Upper lobe of left lung (tissue), 4 donors: Measurements from ENCODE around the gene TAB3.

Source experiments
- CTCF ChIP-seq, 6 experiments: fragments of 450-650 bp in 4 of 6; fragments of 200-600 bp in 2 of 6; sonication (generic) in 2 of 6; IDR thresholded peaks; one replicate each; pipeline ENCODE4 v1.5.1; 2016 to 2019; ENCODE audit warnings: antibody characterized with exemption in 6 of 6
- EP300 ChIP-seq, 4 donors: sonication (generic); formaldehyde crosslinking; IDR thresholded peaks; one replicate each; pipeline ENCODE4 v1.5.1; 2017; ENCODE audit warnings: antibody characterized with exemption in 4 of 4, control low read depth in 2 of 4
- POLR2A ChIP-seq, 4 donors: fragments of 450-650 bp; IDR thresholded peaks; one replicate each; pipeline ENCODE4 v1.5.1; 2016 to 2017; ENCODE audit warnings: antibody characterized with exemption in 4 of 4, mild to moderate bottlenecking in 2 of 4
- POLR2AphosphoS5 ChIP-seq, 2 donors: sonication (generic); formaldehyde crosslinking; IDR thresholded peaks; one replicate each; pipeline ENCODE4 v1.5.1; 2017; ENCODE audit warnings: antibody characterized with exemption in 2 of 2

- no peak for TF ChIP-seq CTCF (IDR thresholded peaks at IDR 0.05)
- TF ChIP-seq POLR2AphosphoS5 (IDR thresholded peaks at IDR 0.05) = no peak
- no peak for TF ChIP-seq POLR2A (IDR thresholded peaks at IDR 0.05)
- no peak for TF ChIP-seq EP300 (IDR thresholded peaks at IDR 0.05)
Observed at GRCh38 chrX:30930679-30931078, 41.6 kb upstream of the TAB3 start.
